Epithelial cell of alveolus of lung (primary cell): Measurements from ENCODE around the gene MCCD1. TPM values are rescaled to one million over a fixed set of nuclear protein-coding genes. Genes with fewer than 3 reads are reported as not detected.

ENCODE experiments used
- total RNA-seq: library from RNA; depleted of rRNA; stranded (reverse); fragments of >200 nt; gene quantifications from 2 replicates; pipeline ENCODE4 v1.2.1, GENCODE V29; 2015

Gene MCCD1
- not detected in 2 replicates for total RNA-seq

DNA sequence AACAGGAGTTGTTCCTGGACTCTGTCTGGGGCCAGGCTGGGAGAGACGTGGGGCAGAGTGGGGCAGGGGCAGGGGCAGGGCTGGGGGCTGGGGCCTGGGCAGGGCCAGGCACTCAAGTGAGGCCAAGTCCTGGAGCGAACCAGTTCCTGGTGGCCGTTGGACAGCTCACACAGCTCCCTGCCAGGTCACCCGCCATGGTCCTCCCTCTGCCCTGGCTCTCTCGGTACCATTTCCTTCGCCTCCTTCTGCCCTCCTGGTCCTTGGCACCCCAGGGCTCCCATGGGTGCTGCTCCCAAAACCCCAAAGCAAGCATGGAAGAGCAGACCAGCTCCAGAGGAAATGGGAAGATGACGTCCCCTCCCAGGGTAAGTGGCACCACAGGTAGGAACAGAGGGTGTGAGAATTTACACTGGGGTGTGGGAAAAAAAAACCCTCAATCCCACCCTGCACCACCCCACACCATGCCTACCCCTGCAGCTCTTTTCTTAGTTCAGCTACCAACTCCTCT, at the start of gene MCCD1:
MCCD1 (plus strand) TSS at position 142 of the 508 bp plus-strand sequence; CDS start at position 195, 53 bp downstream.

DNA sequence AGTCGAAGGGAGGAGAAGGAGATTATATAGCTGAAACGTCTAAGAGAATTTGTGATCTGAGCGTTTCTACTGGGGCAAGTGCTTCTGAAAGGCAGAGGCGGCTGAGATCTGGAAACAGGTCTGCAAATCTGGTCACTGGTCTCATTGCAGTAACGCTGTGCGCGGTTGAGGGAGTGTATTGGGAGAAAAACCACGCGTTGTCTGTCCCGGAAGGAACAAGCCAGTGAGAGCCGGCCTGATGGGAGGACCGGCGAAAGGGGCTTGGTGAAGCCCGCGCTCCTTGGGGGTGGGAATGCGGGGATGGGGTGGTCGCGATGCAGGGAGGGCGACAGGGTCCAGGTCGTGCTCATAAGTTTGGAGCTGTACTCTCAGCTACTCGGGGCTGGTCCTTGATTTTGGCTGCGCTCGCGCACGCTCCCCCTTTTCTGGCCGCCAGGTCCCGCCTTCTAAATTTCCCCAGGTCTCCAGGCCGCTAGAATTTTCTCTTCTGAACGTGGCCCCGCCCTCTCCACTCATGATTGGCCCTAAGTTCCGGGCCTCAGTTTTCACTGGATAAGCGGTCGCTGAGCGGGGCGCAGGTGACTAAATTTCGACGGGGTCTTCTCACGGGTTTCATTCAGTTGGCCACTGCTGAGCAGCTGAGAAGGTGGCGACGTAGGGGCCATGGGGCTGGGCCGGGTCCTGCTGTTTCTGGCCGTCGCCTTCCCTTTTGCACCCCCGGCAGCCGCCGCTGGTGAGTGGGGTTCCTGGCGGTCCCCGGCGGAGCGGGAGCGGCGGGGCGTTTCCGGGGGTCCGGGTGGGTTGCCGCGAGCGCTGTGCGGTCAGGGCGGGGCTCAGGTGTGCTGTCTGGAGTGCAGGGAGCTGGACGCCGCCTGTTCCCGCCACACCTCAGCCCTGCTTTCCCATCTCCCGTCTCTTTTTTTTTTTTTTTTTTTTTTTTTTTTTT, 31.0 kb upstream of the MCCD1 start, which contains the start of gene MICB:
MICB (plus strand) TSS at position 615 of the 946 bp plus-strand sequence; CDS start at position 664, 49 bp downstream.

DNA sequence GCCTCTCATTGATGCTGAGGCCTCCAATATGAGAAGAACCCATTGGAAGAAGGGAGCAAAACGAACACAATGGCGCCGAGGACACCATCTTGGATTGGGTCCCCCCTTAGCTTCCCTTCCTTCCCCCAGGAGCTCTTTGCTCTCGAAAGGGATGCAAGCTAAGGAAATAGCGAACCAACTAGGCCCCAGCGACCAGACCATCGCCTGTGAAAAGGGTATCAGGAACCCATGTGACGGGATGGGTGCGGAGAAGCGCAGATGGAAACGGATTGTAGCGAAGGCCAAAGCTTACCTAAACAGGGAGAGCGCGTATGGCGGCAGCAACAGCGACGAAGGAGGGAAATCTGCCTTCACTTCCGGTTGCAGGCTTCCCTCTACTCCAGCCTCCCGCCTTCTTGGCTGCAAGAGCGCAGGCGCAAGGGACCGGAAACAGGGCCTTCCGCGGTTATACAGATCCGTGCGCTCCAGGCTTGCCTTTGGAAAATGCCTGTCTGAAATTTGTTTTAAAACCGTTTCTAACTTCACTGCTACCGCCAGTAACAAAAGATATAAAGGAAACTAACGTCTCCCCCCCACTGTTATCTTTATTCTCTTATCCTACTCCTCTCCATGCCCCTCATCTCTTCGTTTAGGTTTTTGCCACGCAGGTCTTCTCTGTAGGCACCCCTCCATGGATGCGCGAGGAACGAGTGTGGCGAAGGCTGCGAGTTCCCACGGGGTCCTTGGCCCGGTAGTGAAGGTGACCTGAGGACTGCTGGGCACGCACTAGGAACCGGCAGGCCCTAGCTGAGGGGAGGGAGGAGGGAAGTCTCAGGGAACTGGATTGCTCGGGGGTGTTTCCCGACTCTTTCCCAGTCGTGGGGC, 13.1 kb downstream of the MCCD1 start, which contains the start of gene DDX39B:
DDX39B (minus strand) TSS at position 346 of the 864 bp plus-strand sequence. CDS start 1,471 bp downstream, outside the sequence.

GRCh38 chr6:31546339-31546957, 17.7 kb downstream of the MCCD1 start, which contains the start of gene ATP6V1G2:
TSS of gene ATP6V1G2 (minus strand) at chr6:31546608. CDS start at chr6:31546559, 49 bp downstream.

GRCh38 chr6:31546958-31547726, 18.4 kb downstream of the MCCD1 start, which contains the start of gene NFKBIL1:
TSS of gene NFKBIL1 (plus strand) at chr6:31547608. CDS start at chr6:31547695, 87 bp downstream.

GRCh38 chr6:31572041-31572911, 43.5 kb downstream of the MCCD1 start, which contains the start of gene LTA:
TSS of gene LTA (plus strand) at chr6:31572289. CDS start at chr6:31572743, 454 bp downstream.

GRCh38 chr6:31575335-31575901, 46.7 kb downstream of the MCCD1 start, which contains the start of gene TNF:
TSS of gene TNF (plus strand) at chr6:31575565. CDS start at chr6:31575742, 177 bp downstream.

Other genes starting within 250 kb of the MCCD1 start
- 289 and 417 TPM in 2 replicates for gene HLA-B, start 171.8 kb upstream of the MCCD1 start, total RNA-seq
- gene MICA, start 125.4 kb upstream of the MCCD1 start, total RNA-seq: 13.7 and 29.2 TPM in 2 replicates
- 1.8 and 23.1 TPM in 2 replicates for gene MICB, start 30.8 kb upstream of the MCCD1 start, total RNA-seq
- 517 and 600 TPM in 2 replicates for gene DDX39B, start 13.0 kb downstream of the MCCD1 start, total RNA-seq
- gene ATP6V1G2, start 17.6 kb downstream of the MCCD1 start, total RNA-seq: 4.1 and 5.9 TPM in 2 replicates
- gene NFKBIL1, start 18.6 kb downstream of the MCCD1 start, total RNA-seq: 17.8 and 24.4 TPM in 2 replicates
- not detected in 2 replicates for gene LTA, start 43.3 kb downstream of the MCCD1 start, total RNA-seq
- not detected in 2 replicates for gene TNF, start 46.6 kb downstream of the MCCD1 start, total RNA-seq
- gene LTB, start 53.5 kb downstream of the MCCD1 start, total RNA-seq: 0.91 TPM in 1 of 2 replicates, not detected in the other
- gene LST1, start 57.3 kb downstream of the MCCD1 start, total RNA-seq: 0.08 TPM in 1 of 2 replicates, not detected in the other
- not detected in 2 replicates for gene NCR3, start 64.0 kb downstream of the MCCD1 start, total RNA-seq
- not detected in 2 replicates for gene AIF1, start 86.3 kb downstream of the MCCD1 start, total RNA-seq
- gene PRRC2A, start 91.8 kb downstream of the MCCD1 start, total RNA-seq: 80.5 and 92.3 TPM in 2 replicates
- gene BAG6, start 123.7 kb downstream of the MCCD1 start, total RNA-seq: 217 and 269 TPM in 2 replicates
- gene APOM, start 126.9 kb downstream of the MCCD1 start, total RNA-seq: 1.8 and 3.0 TPM in 2 replicates
- gene C6orf47, start 131.8 kb downstream of the MCCD1 start, total RNA-seq: 16.0 and 18.2 TPM in 2 replicates
- gene GPANK1, start 136.0 kb downstream of the MCCD1 start, total RNA-seq: 20.8 and 34.9 TPM in 2 replicates
- gene CSNK2B, start 137.1 kb downstream of the MCCD1 start, total RNA-seq: 297 and 307 TPM in 2 replicates
- 0.91 and 2.1 TPM in 2 replicates for gene LY6G5B, start 141.0 kb downstream of the MCCD1 start, total RNA-seq
- gene LY6G5C, start 152.1 kb downstream of the MCCD1 start, total RNA-seq: 0.64 and 1.4 TPM in 2 replicates
- gene ABHD16A, start 174.4 kb downstream of the MCCD1 start, total RNA-seq: 28.1 and 28.7 TPM in 2 replicates
- gene LY6G6F, start 177.9 kb downstream of the MCCD1 start, total RNA-seq: not detected in 2 replicates
- not detected in 2 replicates for gene LY6G6D, start 186.4 kb downstream of the MCCD1 start, total RNA-seq
- gene LY6G6C, start 192.8 kb downstream of the MCCD1 start, total RNA-seq: not detected in 2 replicates
- gene MPIG6B, start 194.4 kb downstream of the MCCD1 start, total RNA-seq: not detected in 2 replicates
- 41.9 and 42.4 TPM in 2 replicates for gene DDAH2, start 200.3 kb downstream of the MCCD1 start, total RNA-seq
- 281 and 648 TPM in 2 replicates for gene CLIC1, start 207.6 kb downstream of the MCCD1 start, total RNA-seq
- 5.0 and 10.5 TPM in 2 replicates for gene MSH5, start 211.0 kb downstream of the MCCD1 start, total RNA-seq
- gene SAPCD1, start 233.7 kb downstream of the MCCD1 start, total RNA-seq: not detected in 2 replicates
- gene VWA7, start 248.4 kb downstream of the MCCD1 start, total RNA-seq: 0.13 TPM in 1 of 2 replicates, not detected in the other